Activated T-cell treated with anti-CD3 and anti-CD28 coated beads for 1 hour (primary cell): ENCODE data around the gene GYPC.

Source experiments
- DNase-seq: peaks from one replicate; pipeline ENCODE4 v3.0.0-alpha.2; 2020; ENCODE audit warnings: low read depth

GYPC gene

DNA sequence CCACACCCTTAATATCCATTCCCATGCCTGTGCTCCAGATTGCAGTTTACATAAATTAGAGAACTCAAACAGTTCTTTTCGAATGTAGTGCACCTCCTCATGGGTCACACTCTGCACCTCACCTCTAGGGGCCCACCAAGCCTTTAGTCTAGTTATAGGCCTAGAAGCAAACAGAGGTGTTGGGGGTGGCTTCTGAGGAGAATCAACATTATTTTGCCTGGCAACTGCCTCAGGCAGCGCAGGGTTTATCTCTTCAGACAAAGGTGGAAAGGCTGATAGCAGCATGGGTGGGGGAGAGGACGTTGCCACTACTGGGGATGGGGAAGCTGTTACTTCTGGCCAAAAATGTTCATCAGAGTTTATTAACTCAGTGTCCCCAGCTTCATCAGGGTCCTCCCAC, 5.0 kb upstream of the GYPC start:
- DNase-seq = no peak

DNA sequence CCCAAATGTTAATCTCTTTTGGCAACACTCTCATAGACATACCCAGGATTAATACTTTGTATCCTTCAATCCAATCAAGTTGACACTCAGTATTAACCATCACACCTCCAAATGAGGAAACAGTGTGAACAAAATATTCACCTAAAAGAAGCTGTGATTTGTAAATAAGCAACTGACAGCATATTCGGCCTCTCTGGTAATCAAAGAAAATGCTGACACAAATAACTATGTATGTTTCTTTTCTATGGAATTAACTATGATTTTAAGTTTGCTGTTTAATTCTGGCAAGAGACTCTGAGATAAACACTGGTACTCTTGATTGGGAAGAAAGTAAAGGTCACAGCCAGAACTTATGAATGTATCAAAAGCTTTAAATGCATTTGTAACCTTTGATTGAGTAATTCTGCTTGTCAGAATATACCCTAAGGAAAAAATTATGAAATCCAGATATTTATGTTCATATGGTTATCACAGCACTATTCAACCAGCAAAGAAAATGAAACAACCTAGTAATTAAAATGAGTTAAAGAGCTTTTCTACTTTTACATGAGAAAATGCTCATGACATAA, 3.6 kb upstream of the GYPC start:
- no peak for DNase-seq

GRCh38 chr2:126653109-126653508, 2.8 kb upstream of the GYPC start:
- DNase-seq = no peak

GRCh38 chr2:126653761-126654160, 2.2 kb upstream of the GYPC start:
- no peak for DNase-seq

- DNase-seq = no peak
Measured at GRCh38 chr2:126655051-126655450, 907 bp upstream of the GYPC start.

GRCh38 chr2:126656431-126657147, 631 bp downstream of the GYPC start:
- no peak for DNase-seq

DNA sequence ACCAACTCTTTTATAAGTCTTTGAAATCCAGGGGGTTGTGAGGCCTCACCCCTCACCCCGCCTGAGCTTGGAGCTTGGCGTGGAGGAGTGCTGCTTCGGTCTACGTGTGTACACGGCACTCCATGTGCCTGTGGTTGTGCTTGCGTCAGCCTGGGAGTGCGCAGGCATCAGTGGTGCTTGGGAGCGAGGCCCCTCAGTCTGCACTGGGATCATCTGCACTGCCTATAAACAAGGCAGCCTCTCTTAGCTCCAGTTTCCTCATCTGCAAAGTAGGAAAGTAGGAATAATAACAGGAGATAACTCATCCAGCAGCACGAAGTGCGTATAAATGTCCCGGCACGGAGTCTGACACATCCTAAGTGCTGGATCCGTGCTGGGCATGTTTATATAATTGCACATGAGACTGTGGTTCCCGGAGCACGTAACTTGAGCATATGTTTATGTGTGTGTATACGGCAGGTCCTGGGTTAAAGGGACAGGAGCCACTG, 1.2 kb downstream of the GYPC start:
- DNase-seq = no peak

GRCh38 chr2:126657636-126658318, 1.8 kb downstream of the GYPC start:
- DNase-seq = peak; percentile 44

DNA sequence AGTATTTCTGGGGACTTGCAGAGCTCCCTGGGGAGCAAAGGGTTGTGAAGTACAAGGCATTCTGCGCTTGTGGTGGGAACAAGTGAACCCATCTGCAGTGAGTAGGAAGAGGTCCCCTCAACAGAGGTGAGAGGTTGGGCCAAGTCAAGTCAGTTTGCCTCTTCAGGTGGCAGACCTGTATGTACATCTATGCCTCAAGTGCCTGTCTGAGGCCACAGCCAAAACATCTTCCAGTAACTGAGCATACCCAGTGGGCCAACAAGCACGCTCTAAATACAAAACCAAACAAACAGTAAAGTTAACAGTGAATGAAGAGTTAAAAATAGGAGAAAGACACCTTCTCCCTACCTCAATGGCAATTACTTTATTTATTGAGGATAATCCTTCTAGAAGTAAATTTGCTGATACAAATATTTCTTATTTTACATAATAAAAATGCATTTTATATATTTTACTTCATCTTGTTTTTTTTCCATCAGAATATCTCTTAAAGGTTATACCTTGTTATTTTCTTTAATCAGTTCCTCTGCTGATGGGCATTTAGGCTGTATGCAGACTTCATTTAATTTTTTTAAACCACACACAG, 2.5 kb downstream of the GYPC start:
- no peak for DNase-seq

GRCh38 chr2:126658905-126659561, 3.1 kb downstream of the GYPC start:
- no peak for DNase-seq

GRCh38 chr2:126659562-126660467, 3.9 kb downstream of the GYPC start:
- DNase-seq = no peak

DNA sequence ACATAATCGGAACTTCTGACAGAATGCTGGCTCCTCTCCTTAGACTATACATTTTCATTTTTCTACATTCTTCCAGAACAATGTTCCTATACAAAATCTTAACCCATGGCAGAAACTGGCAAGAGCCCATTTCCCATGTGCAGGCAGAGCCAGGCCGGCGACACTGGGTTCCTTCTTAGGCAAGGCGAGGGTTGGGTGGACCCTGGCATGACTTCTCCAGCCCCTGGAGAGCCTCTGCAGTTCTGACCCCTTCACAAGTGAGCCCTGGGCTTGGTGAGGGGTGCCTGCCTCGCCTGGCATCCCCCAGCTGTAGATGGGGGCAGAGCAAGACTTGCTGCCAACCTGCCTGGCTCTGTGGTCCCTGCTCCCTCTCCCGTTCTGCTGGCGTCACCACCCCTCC, 5.0 kb downstream of the GYPC start:
- DNase-seq = no peak

DNA sequence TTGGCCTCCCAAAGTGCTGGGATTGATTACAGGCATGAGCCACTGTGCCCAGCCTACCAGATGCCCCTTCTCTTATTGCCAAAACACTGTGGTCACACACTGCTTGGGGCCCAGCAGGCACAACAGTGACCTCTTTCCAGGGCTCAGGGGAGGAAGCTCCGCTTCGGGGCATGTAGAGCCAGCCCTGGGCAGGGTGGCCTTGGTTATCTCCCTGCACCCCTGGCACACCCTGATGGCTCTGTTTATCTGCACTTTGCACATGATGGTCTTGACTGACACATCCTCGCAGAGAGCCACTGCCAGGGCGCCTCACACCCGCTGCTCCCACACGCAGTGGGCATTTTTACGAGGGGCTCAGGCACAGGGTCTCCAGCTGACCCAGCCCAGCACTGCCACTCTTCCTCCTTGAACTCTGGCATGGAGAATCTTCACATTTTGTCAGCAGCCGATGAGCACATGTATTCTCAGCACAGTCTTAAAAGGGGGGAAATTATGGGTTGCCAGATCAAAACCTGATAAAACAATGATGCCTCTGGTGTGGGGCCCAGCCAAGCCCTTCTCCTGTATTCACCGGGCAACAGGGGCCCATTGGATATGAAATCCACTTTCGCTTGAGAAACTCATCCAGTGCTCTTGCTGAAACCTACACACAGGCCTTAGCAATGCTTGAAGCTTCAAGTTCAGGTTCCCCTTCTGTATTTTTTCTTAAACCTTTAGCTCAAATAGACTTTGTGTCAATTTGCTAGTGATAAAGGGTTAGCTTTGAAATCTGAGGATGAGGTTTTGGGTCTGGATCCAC, 5.9 kb downstream of the GYPC start:
- no peak for DNase-seq

- no peak for DNase-seq
Measured at GRCh38 chr2:126662621-126663020, 6.7 kb downstream of the GYPC start.

- DNase-seq = no peak
Measured at GRCh38 chr2:126663184-126663963, 7.4 kb downstream of the GYPC start.

DNA sequence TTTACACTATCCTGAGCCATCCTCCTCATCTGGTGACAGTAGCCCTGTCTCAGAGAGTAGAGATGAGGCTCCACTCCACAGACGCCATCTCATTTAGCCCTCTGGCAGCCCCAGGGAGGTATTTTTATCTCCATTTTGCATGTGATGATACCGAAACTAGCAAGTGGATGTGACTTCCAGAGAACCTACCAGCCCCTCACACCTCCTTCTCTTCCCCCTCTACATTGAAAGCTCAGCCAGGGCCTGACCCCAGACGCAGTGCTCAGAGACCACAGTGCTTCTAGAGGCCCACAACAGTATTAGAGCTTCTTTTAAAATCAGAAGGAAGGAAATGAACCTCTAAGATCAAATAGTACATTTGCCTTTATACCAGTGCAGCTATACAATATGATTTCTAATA, 8.3 kb downstream of the GYPC start:
- DNase-seq = no peak

- DNase-seq = no peak
Measured at GRCh38 chr2:126664639-126665038, 8.7 kb downstream of the GYPC start.

- no peak for DNase-seq
Measured at GRCh38 chr2:126665483-126665882, 9.5 kb downstream of the GYPC start.

DNA sequence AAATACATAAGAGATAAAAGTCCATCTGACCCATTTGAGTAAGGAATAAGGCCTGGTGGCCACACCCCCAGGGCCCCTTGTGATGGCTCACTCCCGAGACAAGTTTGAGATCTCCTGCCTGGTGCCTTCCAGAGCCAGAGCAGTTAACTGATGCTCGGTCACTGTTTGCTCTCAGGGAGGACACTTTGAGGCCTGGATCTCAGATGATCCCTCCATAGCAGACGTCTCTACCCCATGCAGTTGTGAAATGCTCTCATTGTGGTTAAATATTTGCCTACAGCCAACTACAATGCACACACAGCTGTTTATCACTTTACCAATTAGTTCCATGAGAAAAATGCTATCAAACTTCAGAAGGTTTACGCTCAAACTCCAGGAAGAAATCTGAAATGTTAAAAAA, 12.3 kb downstream of the GYPC start:
- DNase-seq = no peak

DNA sequence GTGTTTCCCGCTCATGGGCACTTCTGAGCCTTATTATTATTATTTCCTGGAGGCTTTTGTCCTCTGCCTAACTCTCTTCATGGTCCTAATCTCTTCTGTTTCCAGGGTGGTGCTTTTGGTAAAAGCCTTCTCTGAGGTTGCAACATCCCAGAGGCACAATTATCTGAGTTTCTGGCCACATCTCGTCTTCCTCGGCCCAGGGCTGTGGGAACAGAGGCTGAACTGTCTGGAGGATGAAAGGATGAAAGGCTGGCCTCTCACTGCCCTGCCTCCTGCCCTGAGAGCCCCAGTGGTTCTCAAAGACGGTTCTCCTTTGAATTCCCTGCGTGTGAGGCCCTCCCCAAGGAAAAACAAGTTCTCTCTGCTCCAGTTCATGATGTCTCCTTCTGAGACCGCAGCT, 13.8 kb downstream of the GYPC start:
- no peak for DNase-seq
